Measurements from ENCODE around the gene GARNL3.

Gene GARNL3

DNA sequence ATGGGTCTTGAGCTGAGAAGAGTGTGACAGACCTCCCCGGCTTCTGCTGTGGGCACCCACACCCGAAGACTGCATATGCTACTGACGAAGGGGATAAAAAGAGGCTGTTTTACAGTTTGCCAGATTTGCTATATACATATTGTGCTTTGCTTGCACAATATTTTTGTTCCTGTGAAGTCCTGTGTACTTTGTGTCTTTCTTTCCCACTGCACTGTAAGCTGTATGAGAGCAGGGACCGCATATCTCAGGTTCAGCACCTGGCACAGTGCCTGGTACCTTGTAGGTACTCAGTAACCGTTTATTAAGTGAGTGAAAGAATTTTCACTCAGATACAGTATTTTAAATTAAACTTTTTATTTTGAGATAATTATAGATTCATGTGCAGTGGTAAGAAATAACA, 8.2 kb upstream of the GARNL3 start:
- ChIA-PET CTCF (interaction anchor here (1.1 to 1.6 kb wide), 2 partner anchors 10 to 12 kb away, joined by 3 to 5 read pairs; no protein-coding TSS in a partner anchor), POLR2A (no interaction called here)
- TF ChIP-seq, protein P1, sequence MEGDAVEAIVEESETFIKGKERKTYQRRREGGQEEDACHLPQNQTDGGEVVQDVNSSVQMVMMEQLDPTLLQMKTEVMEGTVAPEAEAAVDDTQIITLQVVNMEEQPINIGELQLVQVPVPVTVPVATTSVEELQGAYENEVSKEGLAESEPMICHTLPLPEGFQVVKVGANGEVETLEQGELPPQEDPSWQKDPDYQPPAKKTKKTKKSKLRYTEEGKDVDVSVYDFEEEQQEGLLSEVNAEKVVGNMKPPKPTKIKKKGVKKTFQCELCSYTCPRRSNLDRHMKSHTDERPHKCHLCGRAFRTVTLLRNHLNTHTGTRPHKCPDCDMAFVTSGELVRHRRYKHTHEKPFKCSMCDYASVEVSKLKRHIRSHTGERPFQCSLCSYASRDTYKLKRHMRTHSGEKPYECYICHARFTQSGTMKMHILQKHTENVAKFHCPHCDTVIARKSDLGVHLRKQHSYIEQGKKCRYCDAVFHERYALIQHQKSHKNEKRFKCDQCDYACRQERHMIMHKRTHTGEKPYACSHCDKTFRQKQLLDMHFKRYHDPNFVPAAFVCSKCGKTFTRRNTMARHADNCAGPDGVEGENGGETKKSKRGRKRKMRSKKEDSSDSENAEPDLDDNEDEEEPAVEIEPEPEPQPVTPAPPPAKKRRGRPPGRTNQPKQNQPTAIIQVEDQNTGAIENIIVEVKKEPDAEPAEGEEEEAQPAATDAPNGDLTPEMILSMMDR (IDR thresholded peaks at IDR 0.05; ENCODE audit: control extremely low read depth, extremely low read depth, low read depth, missing control alignments), result no peak
- no peak for DNase-seq (ENCODE audit: extremely low spot score)

GRCh38 chr9:127258606-127259471, 5.7 kb upstream of the GARNL3 start:
- POLR2A ChIA-PET, result no interaction called here

GRCh38 chr9:127262602-127263001, 2.0 kb upstream of the GARNL3 start:
- POLR2A ChIA-PET, result interaction anchor here (0.6 kb wide), 1 partner anchor 453 kb away, joined by 4 read pairs; no protein-coding TSS in a partner anchor
- CTCF ChIA-PET, result interaction anchor here (0.9 to 1.8 kb wide), 3 partner anchors 11 to 18 kb away, joined by 3 to 4 read pairs (median 4); no protein-coding TSS in a partner anchor
- DNase-seq (ENCODE audit: extremely low spot score), result no peak
- TF ChIP-seq, protein P1 (IDR thresholded peaks at IDR 0.05; ENCODE audit: control extremely low read depth, extremely low read depth, low read depth, missing control alignments), result no peak

More at GRCh38 chr9:127258606-127259471, 5.7 kb upstream of the GARNL3 start:
- TF ChIP-seq, protein P1 (IDR thresholded peaks at IDR 0.05; ENCODE audit: control extremely low read depth, extremely low read depth, low read depth, missing control alignments), result no peak
- DNase-seq (ENCODE audit: extremely low spot score), result no peak
- CTCF ChIA-PET, result interaction anchor here (1.3 to 1.8 kb wide), 2 partner anchors 12 to 60 kb away, joined by 3 to 5 read pairs; no protein-coding TSS in a partner anchor

DNA sequence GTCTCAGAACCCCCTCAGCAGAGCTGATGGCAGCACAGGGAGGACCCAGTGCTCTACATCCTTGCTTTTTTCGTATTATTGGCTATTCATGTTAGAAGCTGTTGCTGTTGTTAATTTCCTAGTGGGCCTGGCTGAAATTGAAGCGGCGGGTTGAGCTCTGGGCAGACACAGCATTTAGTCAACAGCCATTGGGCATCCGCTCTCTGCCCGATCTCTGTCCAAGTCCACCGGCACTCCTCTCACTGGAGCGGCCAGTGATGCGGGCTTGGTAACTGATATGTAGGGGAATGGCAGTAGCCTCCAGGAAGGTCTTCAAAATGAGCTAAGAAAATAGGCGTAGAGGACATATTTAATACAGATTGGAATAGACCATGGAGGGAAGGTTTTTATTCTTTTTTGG, 1.3 kb upstream of the GARNL3 start:
- DNase-seq (ENCODE audit: extremely low spot score), result no peak
- POLR2A ChIA-PET, result interaction anchor here (0.6 kb wide), 1 partner anchor 453 kb away, joined by 4 read pairs; no protein-coding TSS in a partner anchor
- TF ChIP-seq, protein P1 (IDR thresholded peaks at IDR 0.05; ENCODE audit: control extremely low read depth, extremely low read depth, low read depth, missing control alignments), result no peak
- CTCF ChIA-PET, result interaction anchor here (0.8 to 1.8 kb wide), 2 partner anchors 10 to 14 kb away, joined by 3 to 4 read pairs; no protein-coding TSS in a partner anchor

DNA sequence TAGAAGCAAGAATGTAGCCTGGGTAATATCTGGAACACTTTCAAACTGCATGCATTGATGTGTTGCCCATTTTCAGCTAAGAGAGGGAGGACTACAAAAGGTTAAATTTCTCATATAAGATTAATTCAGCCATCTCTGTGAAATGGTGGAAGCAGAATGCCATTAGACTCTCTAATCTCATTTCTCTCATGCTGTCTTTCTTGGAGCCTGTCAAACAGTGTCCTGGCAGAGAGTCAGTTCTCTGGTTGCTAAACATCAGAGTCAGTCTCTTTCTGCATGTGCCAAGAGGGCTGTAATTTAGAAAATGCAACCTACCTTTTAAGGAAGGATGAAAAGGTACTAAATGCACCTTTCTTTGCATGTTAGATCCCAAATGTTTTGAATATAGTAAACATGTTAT, 910 bp upstream of the GARNL3 start:
- DNase-seq (ENCODE audit: extremely low spot score), result no peak
- ChIA-PET CTCF (interaction anchor here (0.8 to 2.0 kb wide), 2 partner anchors 10 to 14 kb away, joined by 3 to 4 read pairs; no protein-coding TSS in a partner anchor), POLR2A (no interaction called here)
- TF ChIP-seq, protein P1 (IDR thresholded peaks at IDR 0.05; ENCODE audit: control extremely low read depth, extremely low read depth, low read depth, missing control alignments), result no peak

- ChIA-PET POLR2A (no interaction called here), CTCF (interaction anchor here (0.7 to 2.0 kb wide), 7 partner anchors 9 to 44 kb away, joined by 3 to 7 read pairs (median 3); no protein-coding TSS in a partner anchor)
Measured at GRCh38 chr9:127267793-127268525, 3.4 kb downstream of the GARNL3 start.

More at GRCh38 chr9:127267793-127268525, 3.4 kb downstream of the GARNL3 start:
- no peak for DNase-seq (ENCODE audit: extremely low spot score)
- TF ChIP-seq, protein P1 (IDR thresholded peaks at IDR 0.05; ENCODE audit: control extremely low read depth, extremely low read depth, low read depth, missing control alignments), result no peak

All from GM10248 (cell line).